GM12801 (cell line): Measurements from ENCODE around the gene MAMDC2.

Experiments used
- CTCF ChIP-seq: IDR thresholded peaks from one replicate; pipeline ENCODE4 v1.5.1; 2011; ENCODE audit warnings: control low read depth; ENCODE audit not compliant: insufficient read length; ENCODE audit errors: extremely low read depth

MAMDC2 gene

GRCh38 chr9:70093944-70094343 lies 50.3 kb downstream of the MAMDC2 start:
- no peak for TF ChIP-seq CTCF

GRCh38 chr9:70094747-70095146 lies 51.1 kb downstream of the MAMDC2 start:
- TF ChIP-seq CTCF: no peak

DNA sequence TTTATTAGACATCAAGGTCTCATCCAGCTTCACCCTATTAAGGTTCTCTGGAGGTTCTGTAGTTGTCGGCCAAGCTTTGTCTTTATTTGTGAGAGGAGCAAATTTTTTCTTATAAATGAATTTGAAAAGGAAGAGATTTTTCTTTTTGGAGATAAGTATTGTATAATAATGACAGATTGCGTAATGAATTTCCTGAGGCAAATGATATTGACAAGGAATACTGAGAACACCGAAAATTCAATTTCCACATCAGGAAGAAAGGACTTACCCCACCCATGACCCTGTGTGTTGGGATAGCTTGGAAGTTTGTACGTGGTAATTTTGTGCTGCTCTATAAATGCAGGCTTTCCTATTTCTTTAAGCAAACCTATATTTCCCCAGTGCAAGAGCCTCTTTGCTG lies 53.5 kb downstream of the MAMDC2 start:
- TF ChIP-seq CTCF: no peak

DNA sequence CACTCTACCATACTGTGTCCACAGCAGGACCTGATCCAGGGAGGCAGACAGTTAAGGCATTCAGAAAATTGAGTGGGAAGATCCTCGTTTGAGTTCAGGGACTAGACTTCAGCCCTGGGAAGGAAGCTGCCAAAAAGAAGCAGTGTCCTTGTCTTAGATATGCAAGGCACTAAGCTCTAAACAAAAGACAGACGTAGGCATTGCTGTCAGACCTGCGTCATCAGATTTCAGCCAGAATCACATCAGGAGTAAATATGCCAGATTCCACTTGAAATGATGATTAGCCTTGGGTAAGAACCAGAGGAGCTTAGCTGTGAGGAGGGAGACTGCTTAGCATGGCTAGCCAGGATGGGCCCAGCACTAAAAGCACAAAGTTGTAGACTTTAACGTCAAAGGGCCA lies 56.7 kb downstream of the MAMDC2 start:
- no peak for TF ChIP-seq CTCF

GRCh38 chr9:70101265-70101664 lies 57.6 kb downstream of the MAMDC2 start:
- TF ChIP-seq CTCF: no peak

- no peak for TF ChIP-seq CTCF
Measured at GRCh38 chr9:70105147-70105546, 61.5 kb downstream of the MAMDC2 start.

DNA sequence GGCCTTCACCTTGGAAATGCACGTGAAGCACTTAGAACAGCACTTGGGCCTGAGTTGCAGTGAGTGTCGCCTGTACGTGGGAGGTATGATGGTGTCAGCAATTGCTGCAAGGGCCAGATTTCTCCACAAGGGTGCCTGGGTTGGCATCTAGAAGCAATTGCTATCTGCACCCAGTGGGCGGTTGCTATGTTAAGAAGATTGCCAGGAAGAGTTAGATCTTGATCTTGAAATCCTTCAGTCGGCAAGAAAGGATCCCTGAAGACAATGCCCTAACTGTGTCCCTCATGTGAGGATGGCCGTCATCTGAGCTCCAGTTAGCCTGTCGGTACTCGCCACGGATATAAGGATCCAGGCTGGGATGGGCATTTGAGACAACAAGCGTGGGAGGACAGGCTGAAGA lies 62.9 kb downstream of the MAMDC2 start:
- no peak for TF ChIP-seq CTCF

GRCh38 chr9:70107558-70107957 lies 63.9 kb downstream of the MAMDC2 start:
- TF ChIP-seq CTCF: no peak
